Muscle layer of colon (tissue), 2 donors: ENCODE results near the gene BTF3.
"Not testable (repeated sequence)": the region's sequence is repeated elsewhere in the genome, so short reads cannot be mapped to it uniquely, and the experiment has no call there.

ENCODE experiments used
- H3K27ac ChIP-seq: one replicate; pipeline ENCODE4 v1.7.0; 2013; ENCODE audit warnings: low read depth, mild to moderate bottlenecking, low read length, moderate library complexity
- H3K27me3 ChIP-seq, 2 donors: one replicate each; pipeline ENCODE4 v1.7.0; 2013; ENCODE audit warnings: low read length in 2 of 2, mild to moderate bottlenecking in 2 of 2; ENCODE audit not compliant: insufficient read depth in 2 of 2, control insufficient read depth in 1 of 2
- H3K36me3 ChIP-seq: one replicate; pipeline ENCODE4 v1.7.0; 2013; ENCODE audit warnings: mild to moderate bottlenecking, low read length; ENCODE audit not compliant: insufficient read depth
- H3K4me1 ChIP-seq: one replicate; pipeline ENCODE4 v1.7.0; 2013; ENCODE audit warnings: mild to moderate bottlenecking, low read length; ENCODE audit not compliant: insufficient read depth
- H3K4me3 ChIP-seq, 2 donors: one replicate each; pipeline ENCODE4 v1.7.0; 2013; ENCODE audit warnings: low read length in 2 of 2, low read depth in 1 of 2, mild to moderate bottlenecking in 1 of 2, moderate library complexity in 1 of 2
- H3K9ac ChIP-seq: one replicate; pipeline ENCODE4 v1.7.0; 2013; ENCODE audit warnings: low read length
- H3K9me3 ChIP-seq: one replicate; pipeline ENCODE4 v1.7.0; 2013; ENCODE audit warnings: mild to moderate bottlenecking, low read length
- donor health status: abdominal sarcoma.
- donor health status: Adenocarcinoma of cecum.

BTF3 gene

DNA sequence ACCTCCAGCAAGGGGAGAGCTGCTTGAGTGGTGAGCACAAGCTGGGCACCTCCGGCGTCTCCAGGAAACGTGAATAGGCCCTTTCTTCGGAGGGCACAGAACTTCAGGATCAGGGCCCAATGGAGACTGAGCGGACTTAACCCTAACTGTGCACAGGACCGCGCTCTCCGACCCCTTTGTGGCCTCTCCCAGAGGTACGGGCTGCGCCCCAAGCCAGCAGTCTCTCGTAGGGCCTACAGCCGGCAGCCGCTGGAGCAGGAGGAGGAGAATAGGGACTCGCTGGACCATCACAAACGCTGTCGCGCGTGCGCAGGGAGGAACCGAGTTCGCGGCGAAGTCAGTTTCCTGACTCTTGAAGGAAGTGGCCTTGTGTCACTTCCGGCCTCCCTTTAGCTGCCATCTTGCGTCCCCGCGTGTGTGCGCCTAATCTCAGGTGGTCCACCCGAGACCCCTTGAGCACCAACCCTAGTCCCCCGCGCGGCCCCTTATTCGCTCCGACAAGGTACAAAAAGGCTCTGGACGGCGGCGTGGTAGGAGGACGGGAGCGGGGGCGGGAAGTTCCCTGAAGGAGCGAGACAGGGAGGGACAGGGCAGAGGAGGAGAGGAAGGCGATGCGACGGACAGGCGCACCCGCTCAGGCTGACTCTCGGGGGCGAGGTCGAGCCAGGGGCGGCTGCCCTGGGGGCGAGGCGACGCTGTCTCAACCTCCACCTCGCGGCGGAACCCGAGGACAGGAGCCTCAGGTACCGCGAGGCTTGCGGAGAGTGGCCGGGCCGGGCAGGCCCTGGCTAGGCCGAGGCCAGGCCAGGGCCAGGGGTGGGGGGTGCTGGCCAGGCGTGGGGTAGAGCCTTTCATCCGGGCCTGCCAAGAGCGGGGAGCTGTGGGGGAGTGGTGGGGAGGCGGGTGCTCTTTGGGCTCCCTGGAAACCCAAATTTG is at the start of gene BTF3:
Gene BTF3, plus strand, starts transcription at position 386 of the 936 bp plus-strand sequence. Its CDS starts 226 bp downstream, at position 612.
- Histone ChIP-seq H3K4me1 (peaks cover 28% of the 10 kb centered on the region), H3K9ac (peak within 1 kb of the TSS; percentile 83)

DNA sequence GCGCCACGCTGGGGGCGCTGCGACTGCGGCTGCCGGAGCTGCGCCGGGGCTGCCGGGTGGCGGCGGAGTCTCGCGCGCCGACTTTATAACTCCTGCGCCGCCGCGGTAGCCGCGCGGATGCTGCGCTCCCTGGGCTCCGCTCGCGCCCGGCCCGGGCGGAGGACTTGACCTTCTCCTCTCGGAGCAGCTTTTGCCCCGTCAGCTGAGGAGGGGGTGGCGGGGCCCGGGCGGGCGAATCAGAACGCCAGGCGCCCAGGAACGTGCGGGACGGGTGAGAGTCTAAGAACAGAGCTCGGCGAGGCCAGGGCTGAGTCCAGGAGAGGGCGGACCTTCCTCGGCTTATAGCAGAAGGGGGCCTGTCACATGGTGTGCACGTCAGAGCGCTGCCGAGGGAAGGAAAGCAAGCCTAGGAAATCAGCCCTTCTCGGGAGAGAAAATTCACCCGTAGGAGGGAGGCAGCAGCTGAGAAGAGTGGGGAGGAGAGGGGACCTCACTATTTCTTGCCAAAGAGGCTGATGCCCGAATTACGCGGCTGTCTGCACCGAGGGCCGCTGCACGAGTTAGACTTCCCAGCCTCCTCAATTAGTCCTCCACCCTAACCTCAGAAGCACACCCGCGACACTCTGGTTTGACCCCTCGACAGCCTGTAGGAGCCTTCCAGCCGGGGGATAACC is 49.6 kb upstream of the BTF3 start, which contains the start of gene FOXD1:
Gene FOXD1, minus strand, starts transcription at position 315 of the 674 bp plus-strand sequence. CDS start 415 bp downstream, outside the sequence.
- no peak within 1 kb of the TSS for H3K9ac ChIP-seq
- no peak within 1 kb of the TSS for H3K27ac ChIP-seq
- H3K4me1 ChIP-seq, result peaks cover 14% of the 10 kb centered on the region

More for the DNA sequence above, at the start of gene BTF3:
- Histone ChIP-seq H3K36me3 (peaks cover 13% of the 10 kb centered on the region), H3K9me3 (no peaks in the 10 kb centered on the region), H3K27me3 (no peaks in the 10 kb centered on the region), H3K4me3 (peak within 1 kb of the TSS; percentile 81), H3K27ac (peak within 1 kb of the TSS; percentile 94)

GRCh38 chr5:73450137-73450536 is 48.1 kb upstream of the BTF3 start:
- Histone ChIP-seq H3K9ac (no peak overlapping the region), H3K9me3 (peaks cover 2% of the 10 kb centered on the region), H3K36me3 (no peaks in the 10 kb centered on the region), H3K4me1 (peaks cover 14% of the 10 kb centered on the region), H3K4me3 (no peak overlapping the region), H3K27me3 (peaks cover 76 to 81% of the 10 kb centered on the region in 2 donors), H3K27ac (no peak overlapping the region)

More for the DNA sequence above, 49.6 kb upstream of the BTF3 start, which contains the start of gene FOXD1:
- H3K36me3 ChIP-seq, result no peaks in the 10 kb centered on the region
- H3K9me3 ChIP-seq, result peaks cover 6% of the 10 kb centered on the region
- peaks cover 78 to 90% of the 10 kb centered on the region in 2 donors for H3K27me3 ChIP-seq
- peak within 1 kb of the TSS in 1 of 2 donors; percentile 21 for H3K4me3 ChIP-seq

DNA sequence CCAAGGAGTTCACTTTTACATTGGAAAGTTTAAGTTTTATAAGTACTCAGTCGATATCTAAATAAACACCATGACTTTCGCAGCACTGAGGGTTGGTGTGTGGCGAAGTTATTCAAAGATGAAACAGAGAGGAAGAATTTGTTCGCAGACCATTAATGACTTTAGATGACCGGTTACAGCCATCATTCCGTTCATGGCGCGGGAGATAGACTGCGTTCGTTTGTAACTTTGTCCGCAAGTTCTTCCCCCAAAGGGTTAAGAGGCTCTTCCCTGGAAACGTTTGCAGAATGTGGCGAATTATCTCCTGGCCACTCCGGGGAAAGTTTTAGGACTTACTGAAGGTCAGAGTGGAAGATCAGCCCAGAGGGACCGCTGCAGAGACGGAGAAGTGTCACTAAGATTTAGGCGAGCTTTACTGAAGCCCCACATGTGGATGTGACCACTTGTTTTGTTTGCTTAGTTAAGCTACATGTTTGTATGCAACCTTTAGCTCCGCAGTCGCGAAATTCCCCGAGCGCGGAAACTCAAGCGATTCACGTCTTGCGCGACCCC is 47.5 kb upstream of the BTF3 start:
- Histone ChIP-seq H3K36me3 (no peaks in the 10 kb centered on the region), H3K9ac (no peak overlapping the region), H3K9me3 (no peaks in the 10 kb centered on the region), H3K27ac (no peak overlapping the region), H3K4me3 (peak overlapping the region in 1 of 2 donors; percentile 25), H3K4me1 (peaks cover 14% of the 10 kb centered on the region), H3K27me3 (peaks cover 70 to 75% of the 10 kb centered on the region in 2 donors)

- Histone ChIP-seq H3K4me1 (peaks cover 13% of the 10 kb centered on the region), H3K27me3 (peaks cover 62 to 67% of the 10 kb centered on the region in 2 donors), H3K9ac (no peak overlapping the region), H3K27ac (no peak overlapping the region), H3K9me3 (no peaks in the 10 kb centered on the region), H3K4me3 (peak overlapping the region in 1 of 2 donors; percentile 25), H3K36me3 (no peaks in the 10 kb centered on the region)
Observed at GRCh38 chr5:73451224-73452130, 46.8 kb upstream of the BTF3 start.

- peaks cover 63% of the 10 kb centered on the region in 2 donors for H3K27me3 ChIP-seq
- H3K4me3 ChIP-seq, result no peak overlapping the region
- H3K4me1 ChIP-seq, result peaks cover 10% of the 10 kb centered on the region
- no peaks in the 10 kb centered on the region for H3K9me3 ChIP-seq
- H3K36me3 ChIP-seq, result no peaks in the 10 kb centered on the region
- H3K27ac ChIP-seq, result no peak overlapping the region
- no peak overlapping the region for H3K9ac ChIP-seq
Observed at GRCh38 chr5:73452215-73452614, 46.0 kb upstream of the BTF3 start.

DNA sequence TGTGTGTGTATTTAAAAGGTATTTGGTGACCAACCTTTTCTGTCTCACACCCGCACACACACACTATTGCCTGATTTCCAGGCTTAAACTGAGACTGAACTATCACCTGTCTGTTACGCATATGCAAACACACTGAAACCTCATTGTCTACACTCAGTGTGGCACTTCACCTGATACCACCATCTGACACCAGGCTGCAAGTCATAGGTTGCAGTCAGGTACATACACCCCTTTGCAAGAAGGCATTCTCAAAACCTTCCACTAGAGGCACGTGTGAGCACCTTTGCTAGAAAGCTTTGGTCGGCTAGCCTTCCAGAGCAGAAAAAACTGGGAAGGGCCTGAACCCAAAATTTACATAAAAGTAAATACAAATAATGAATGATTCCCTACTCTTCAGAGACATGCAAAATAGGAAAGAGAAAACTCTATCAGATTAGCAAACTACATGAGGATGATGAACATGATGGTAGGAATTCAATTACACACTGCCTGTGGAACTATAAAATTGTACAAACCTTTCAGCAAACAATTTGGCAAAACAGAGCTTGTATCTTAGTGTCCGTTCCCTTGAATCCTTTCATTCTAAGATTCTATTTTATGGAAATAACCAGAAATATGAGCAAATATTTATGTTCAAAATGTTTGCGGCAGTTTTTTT is 43.7 kb upstream of the BTF3 start:
- H3K36me3 ChIP-seq, result no peaks in the 10 kb centered on the region
- no peak overlapping the region for H3K4me3 ChIP-seq
- peaks cover 10% of the 10 kb centered on the region for H3K4me1 ChIP-seq
- no peaks in the 10 kb centered on the region for H3K9me3 ChIP-seq
- H3K9ac ChIP-seq, result no peak overlapping the region
- H3K27ac ChIP-seq, result no peak overlapping the region
- peaks cover 47 to 53% of the 10 kb centered on the region in 2 donors for H3K27me3 ChIP-seq

DNA sequence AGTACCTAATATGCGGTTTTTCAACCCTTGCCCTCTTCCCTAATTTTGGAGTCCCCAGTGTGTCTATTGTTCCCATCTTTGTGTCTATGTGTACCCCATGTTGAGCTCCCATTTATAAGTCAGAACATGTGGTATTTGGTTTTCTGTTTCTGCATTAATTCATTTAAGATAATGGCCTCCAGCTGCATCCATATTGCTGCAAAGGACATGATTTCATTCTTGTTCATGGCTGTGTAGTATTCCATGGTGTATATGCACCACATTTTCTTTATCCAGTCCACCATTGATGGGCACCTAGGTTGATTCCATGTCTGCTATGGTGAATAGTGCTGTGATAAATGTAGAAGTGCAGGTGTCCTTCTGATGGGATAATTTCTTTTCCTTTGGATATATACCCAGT is 41.8 kb upstream of the BTF3 start:
- not testable (repeated sequence) for H3K9me3 ChIP-seq, H3K27ac ChIP-seq, H3K36me3 ChIP-seq, H3K9ac ChIP-seq, H3K4me1 ChIP-seq, H3K4me3 ChIP-seq
- H3K27me3 ChIP-seq, result peaks cover 28 to 35% of the 10 kb centered on the region in 2 donors

DNA sequence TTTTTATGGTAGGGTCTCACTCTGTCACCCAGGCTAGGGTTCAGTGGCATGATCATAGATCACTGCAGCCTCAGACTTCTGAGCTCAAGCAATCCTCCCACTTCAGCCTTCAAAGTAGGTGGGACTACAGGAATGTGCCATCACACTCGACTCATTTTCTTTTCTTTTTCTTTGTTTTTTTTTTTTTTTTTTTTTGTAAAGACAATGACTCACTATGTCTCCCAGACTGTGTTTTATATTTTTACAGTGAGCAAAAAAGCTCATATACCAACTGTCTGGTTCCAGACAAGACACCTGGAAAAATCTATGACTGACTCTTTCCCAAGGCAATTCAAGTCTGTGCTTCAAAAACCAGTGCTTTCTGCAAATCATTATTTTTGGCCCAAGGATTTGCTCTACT is 38.9 kb upstream of the BTF3 start:
- Histone ChIP-seq H3K4me1 (no peaks in the 10 kb centered on the region), H3K9ac (no peak overlapping the region), H3K36me3 (no peaks in the 10 kb centered on the region), H3K27me3 (peaks cover 1 to 10% of the 10 kb centered on the region in 2 donors), H3K9me3 (no peaks in the 10 kb centered on the region), H3K27ac (no peak overlapping the region), H3K4me3 (no peak overlapping the region)

GRCh38 chr5:73460133-73460532 is 38.1 kb upstream of the BTF3 start:
- no peak overlapping the region for H3K9ac ChIP-seq
- H3K27me3 ChIP-seq, result peaks cover 0 to 4% of the 10 kb centered on the region in 2 donors
- no peak overlapping the region for H3K27ac ChIP-seq
- no peak overlapping the region for H3K4me3 ChIP-seq
- no peaks in the 10 kb centered on the region for H3K4me1 ChIP-seq
- H3K36me3 ChIP-seq, result no peaks in the 10 kb centered on the region
- H3K9me3 ChIP-seq, result no peaks in the 10 kb centered on the region
